ENCODE measurements around the gene CHST11.

The CHST11 gene

GRCh38 chr12:104809706-104810385 lies 353.1 kb downstream of the CHST11 start:
- TF ChIP-seq CTCF (conservative IDR thresholded peaks at IDR 0.05; ENCODE audit: low read length), result no peak
- no peak overlapping the region for H3K4me3 ChIP-seq (ENCODE audit: low read length)
- DNase-seq (ENCODE audit: low read depth), result no peak

All from AG10803 (cell line).